Measurements from ENCODE around the gene WLS. TPM values are rescaled to one million over a fixed set of nuclear protein-coding genes. Genes with fewer than 3 reads are reported as not detected.

WLS gene
- total RNA-seq, 1 experiment from 2014 or later = 19.8 TPM

GRCh38 chr1:68230484-68230802 lies 1.9 kb downstream of the WLS start:
- BruUV-seq (replicated peaks) = no TSS peak
- H3K9me2 ChIP-seq (ENCODE audit: insufficient read depth) = no peaks in the 10 kb centered on the region
- H3K27me3 ChIP-seq (ENCODE audit: insufficient read depth, low read depth) = peaks cover 4% of the 10 kb centered on the region
- no peaks in the 10 kb centered on the region for H4K20me1 ChIP-seq (ENCODE audit: insufficient read depth)
- POLR2A ChIA-PET (ENCODE audit: unreplicated experiment) = interaction anchor here (0.6 kb wide), 1 partner anchor 85 kb away, joined by 5 read pairs; no protein-coding TSS in a partner anchor
- no peak for DNase-seq
- H3K9me3 ChIP-seq (ENCODE audit: insufficient read depth, low read depth) = no peaks in the 10 kb centered on the region
- no peak overlapping the region for H3K4me2 ChIP-seq
- intact Hi-C loops (cut with micrococcal nuclease; ENCODE audit: unreplicated experiment) = loop anchor here (2.0 to 10.0 kb wide), 2 partner anchors 110 to 114 kb away; no protein-coding TSS in a partner anchor
- peaks cover 6% of the 10 kb centered on the region; the same call in 1 of the 2 replicates for H3K4me1 ChIP-seq (replicated peaks; ENCODE audit: insufficient read depth)
- no peak overlapping the region for H3K27ac ChIP-seq
- CTCF ChIA-PET = no interaction called here
- no peak for TF ChIP-seq EZH2 (IDR thresholded peaks at IDR 0.05; ENCODE audit: low read depth)
- TF ChIP-seq, protein P1, sequence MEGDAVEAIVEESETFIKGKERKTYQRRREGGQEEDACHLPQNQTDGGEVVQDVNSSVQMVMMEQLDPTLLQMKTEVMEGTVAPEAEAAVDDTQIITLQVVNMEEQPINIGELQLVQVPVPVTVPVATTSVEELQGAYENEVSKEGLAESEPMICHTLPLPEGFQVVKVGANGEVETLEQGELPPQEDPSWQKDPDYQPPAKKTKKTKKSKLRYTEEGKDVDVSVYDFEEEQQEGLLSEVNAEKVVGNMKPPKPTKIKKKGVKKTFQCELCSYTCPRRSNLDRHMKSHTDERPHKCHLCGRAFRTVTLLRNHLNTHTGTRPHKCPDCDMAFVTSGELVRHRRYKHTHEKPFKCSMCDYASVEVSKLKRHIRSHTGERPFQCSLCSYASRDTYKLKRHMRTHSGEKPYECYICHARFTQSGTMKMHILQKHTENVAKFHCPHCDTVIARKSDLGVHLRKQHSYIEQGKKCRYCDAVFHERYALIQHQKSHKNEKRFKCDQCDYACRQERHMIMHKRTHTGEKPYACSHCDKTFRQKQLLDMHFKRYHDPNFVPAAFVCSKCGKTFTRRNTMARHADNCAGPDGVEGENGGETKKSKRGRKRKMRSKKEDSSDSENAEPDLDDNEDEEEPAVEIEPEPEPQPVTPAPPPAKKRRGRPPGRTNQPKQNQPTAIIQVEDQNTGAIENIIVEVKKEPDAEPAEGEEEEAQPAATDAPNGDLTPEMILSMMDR (conservative IDR thresholded peaks at IDR 0.05) = no peak
- no peaks in the 10 kb centered on the region; the same call in 1 of the 2 replicates for H3F3A ChIP-seq (ENCODE audit: insufficient read depth, low read depth)
- no peaks in the 10 kb centered on the region for H3K36me3 ChIP-seq (ENCODE audit: low read depth)
- no peak overlapping the region for H2AFZ ChIP-seq
- H3K4me3 ChIP-seq = no peak overlapping the region
- H3K79me2 ChIP-seq (ENCODE audit: low read depth) = no peaks in the 10 kb centered on the region

- no peak for DNase-seq
- H3K36me3 ChIP-seq (ENCODE audit: low read depth) = no peaks in the 10 kb centered on the region
- intact Hi-C loops (cut with micrococcal nuclease; ENCODE audit: unreplicated experiment) = loop anchor here (2.0 to 10.0 kb wide), 2 partner anchors 109 to 115 kb away; no protein-coding TSS in a partner anchor
- no peaks in the 10 kb centered on the region; the same call in 1 of the 2 replicates for H3F3A ChIP-seq (ENCODE audit: insufficient read depth, low read depth)
- no peaks in the 10 kb centered on the region for H3K9me3 ChIP-seq (ENCODE audit: insufficient read depth, low read depth)
- no peaks in the 10 kb centered on the region for H4K20me1 ChIP-seq (ENCODE audit: insufficient read depth)
- no peak overlapping the region for H3K27ac ChIP-seq
- no TSS peak for BruUV-seq (replicated peaks)
- H3K4me2 ChIP-seq = no peak overlapping the region
- H3K27me3 ChIP-seq (ENCODE audit: insufficient read depth, low read depth) = peaks cover 4% of the 10 kb centered on the region
- CTCF ChIA-PET = no interaction called here
- no peak overlapping the region for H3K4me3 ChIP-seq
- peaks cover 6% of the 10 kb centered on the region; the same call in 1 of the 2 replicates for H3K4me1 ChIP-seq (replicated peaks; ENCODE audit: insufficient read depth)
- H3K9me2 ChIP-seq (ENCODE audit: insufficient read depth) = no peaks in the 10 kb centered on the region
- H3K79me2 ChIP-seq (ENCODE audit: low read depth) = no peaks in the 10 kb centered on the region
- POLR2A ChIA-PET (ENCODE audit: unreplicated experiment) = interaction anchor here (0.6 kb wide), 1 partner anchor 84 kb away, joined by 5 read pairs; no protein-coding TSS in a partner anchor
- no peak overlapping the region for H2AFZ ChIP-seq
- TF ChIP-seq, protein P1 (conservative IDR thresholded peaks at IDR 0.05) = no peak
- TF ChIP-seq EZH2 (IDR thresholded peaks at IDR 0.05; ENCODE audit: low read depth) = no peak
Measured at GRCh38 chr1:68229650-68230483, 2.5 kb downstream of the WLS start.

- H4K20me1 ChIP-seq (ENCODE audit: insufficient read depth) = no peaks in the 10 kb centered on the region
Measured at GRCh38 chr1:68228851-68229250, 3.5 kb downstream of the WLS start.

More at GRCh38 chr1:68228851-68229250, 3.5 kb downstream of the WLS start:
- H3K79me2 ChIP-seq (ENCODE audit: low read depth) = no peaks in the 10 kb centered on the region
- peaks cover 6% of the 10 kb centered on the region; the same call in 1 of the 2 replicates for H3K4me1 ChIP-seq (replicated peaks; ENCODE audit: insufficient read depth)
- TF ChIP-seq, protein P1 (conservative IDR thresholded peaks at IDR 0.05) = no peak
- no peak for TF ChIP-seq EZH2 (IDR thresholded peaks at IDR 0.05; ENCODE audit: low read depth)
- POLR2A ChIA-PET (ENCODE audit: unreplicated experiment) = no interaction called here
- H3K27me3 ChIP-seq (ENCODE audit: insufficient read depth, low read depth) = peaks cover 4% of the 10 kb centered on the region
- no peaks in the 10 kb centered on the region for H3K9me2 ChIP-seq (ENCODE audit: insufficient read depth)
- no peak overlapping the region for H3K4me3 ChIP-seq
- CTCF ChIA-PET = no interaction called here
- no peak for DNase-seq
- no peak overlapping the region for H3K4me2 ChIP-seq
- no peaks in the 10 kb centered on the region for H3K36me3 ChIP-seq (ENCODE audit: low read depth)
- no peak overlapping the region for H3K27ac ChIP-seq
- H2AFZ ChIP-seq = no peak overlapping the region
- intact Hi-C loops (cut with micrococcal nuclease; ENCODE audit: unreplicated experiment) = no loop called here
- H3K9me3 ChIP-seq (ENCODE audit: insufficient read depth, low read depth) = no peaks in the 10 kb centered on the region
- no peaks in the 10 kb centered on the region; the same call in 1 of the 2 replicates for H3F3A ChIP-seq (ENCODE audit: insufficient read depth, low read depth)
- no TSS peak for BruUV-seq (replicated peaks)
